Measurements from ENCODE around the gene RASGRF2.
A peak's percentile ranks its signal among the peaks of the same experiment; 100 is the strongest.

The RASGRF2 gene

GRCh38 chr5:81181576-81182316, 221.6 kb downstream of the RASGRF2 start:
- no peak for DNase-seq

GRCh38 chr5:81182396-81183390, 222.5 kb downstream of the RASGRF2 start:
- no peak for DNase-seq

GRCh38 chr5:81183811-81184748, 223.9 kb downstream of the RASGRF2 start:
- peak; percentile 88 for DNase-seq

- peak; percentile 86 for DNase-seq
These were observed 224.6 kb downstream of the RASGRF2 start for GRCh38 chr5:81184749-81185110.

- no peak for DNase-seq
These were observed 227.7 kb downstream of the RASGRF2 start for GRCh38 chr5:81187885-81188284.

- no peak for DNase-seq
These were observed 228.8 kb downstream of the RASGRF2 start for GRCh38 chr5:81188962-81189361.

GRCh38 chr5:81189875-81190498, 229.8 kb downstream of the RASGRF2 start:
- DNase-seq = peak; percentile 68

GRCh38 chr5:81191726-81192372, 231.7 kb downstream of the RASGRF2 start:
- DNase-seq = no peak

- no peak for DNase-seq
These were observed 232.2 kb downstream of the RASGRF2 start for GRCh38 chr5:81192373-81192750.

GRCh38 chr5:81194633-81195334, 234.6 kb downstream of the RASGRF2 start:
- peak; percentile 92 for DNase-seq

GRCh38 chr5:81195335-81195929, 235.3 kb downstream of the RASGRF2 start:
- DNase-seq = no peak

GRCh38 chr5:81202655-81203054, 242.5 kb downstream of the RASGRF2 start:
- DNase-seq = no peak

GRCh38 chr5:81203729-81204128, 243.6 kb downstream of the RASGRF2 start:
- no peak for DNase-seq

GRCh38 chr5:81204205-81204604, 244.0 kb downstream of the RASGRF2 start:
- DNase-seq = no peak

GRCh38 chr5:81205058-81205457, 244.9 kb downstream of the RASGRF2 start:
- no peak for DNase-seq

- no peak for DNase-seq
These were observed 246.8 kb downstream of the RASGRF2 start for GRCh38 chr5:81207009-81207408.

- no peak for DNase-seq
These were observed 248.7 kb downstream of the RASGRF2 start for GRCh38 chr5:81208904-81209303.

- DNase-seq = no peak
These were observed 249.2 kb downstream of the RASGRF2 start for GRCh38 chr5:81209386-81209785.

GRCh38 chr5:81209869-81210493, 249.8 kb downstream of the RASGRF2 start:
- no peak for DNase-seq

GRCh38 chr5:81212211-81212751, 252.1 kb downstream of the RASGRF2 start:
- DNase-seq = no peak

All from islet precursor cell (in vitro differentiated cells).